Panc1 (cell line): ENCODE data around the gene KHDRBS1. TPM values are rescaled to one million over a fixed set of nuclear protein-coding genes. Genes with fewer than 3 reads are reported as not detected.
A peak's percentile ranks its signal among the peaks of the same experiment; 100 is the strongest.
"Not testable (repeated sequence)": the region's sequence is repeated elsewhere in the genome, so short reads cannot be mapped to it uniquely, and the experiment has no call there.

Experiments
- ATAC-seq: fragments of 200-7000 bp; cut with Tn5 transposase; 2 replicates; pipeline ENCODE4 v1.9.1; 2020; ENCODE audit warnings: mild to moderate bottlenecking, moderate library complexity
- BruUV-seq: library from RNA; stranded (reverse); fragments of 400-500 nt; replicated peaks from 2 replicates; lab custom pipeline; 2021; lab: Mats Ljungman, UMichigan
- CTCF ChIA-PET: fragments of 300-600 bp; sonication (Branson Sonifier 250); formaldehyde crosslinking; loops from one replicate; lab custom pipeline; 2022; ENCODE audit warnings: antibody characterized with exemption; lab: Charles Lee
- POLR2A ChIA-PET: fragments of 300-600 bp; sonication (Branson Sonifier 250); formaldehyde crosslinking; loops from one replicate; lab custom pipeline; 2022; ENCODE audit warnings: antibody characterized with exemption; lab: Charles Lee
- DNase-seq: peaks from one replicate; pipeline ENCODE4 v3.0.0-alpha.2; 2010; ENCODE audit warnings: low read depth, low spot score
- H3K27ac ChIP-seq: 2 replicates; pipeline ENCODE4 v1.5.1; 2011; ENCODE audit warnings: mild to moderate bottlenecking, low read length, inconsistent platforms
- H3K27me3 ChIP-seq: fragments of 200-500 bp; sonication (Bioruptor generic); 2 replicates; pipeline ENCODE4 v1.6.0; 2014; ENCODE audit warnings: low read length, inconsistent platforms; ENCODE audit not compliant: control insufficient read depth, insufficient read depth
- H3K36me3 ChIP-seq: fragments of 200-500 bp; sonication (Bioruptor generic); 2 replicates; pipeline ENCODE4 v1.5.1; 2014; ENCODE audit warnings: inconsistent platforms, mild to moderate bottlenecking, low read length, moderate library complexity; ENCODE audit not compliant: control insufficient read depth, insufficient read depth
- H3K4me1 ChIP-seq: 2 replicates; pipeline ENCODE4 v1.5.1; 2011; ENCODE audit warnings: inconsistent platforms, mild to moderate bottlenecking, low read length, moderate library complexity; ENCODE audit not compliant: control insufficient read depth, insufficient read depth
- H3K4me3 ChIP-seq, 2 experiments: 2 replicates each; pipeline ENCODE4 v1.5.1; 2011 to 2012; ENCODE audit warnings: low read depth in 2 of 2, low read length in 2 of 2, mild to moderate bottlenecking in 2 of 2, inconsistent platforms in 1 of 2, moderate library complexity in 1 of 2
- H3K9me3 ChIP-seq: fragments of 200-500 bp; sonication (Bioruptor generic); 2 replicates; pipeline ENCODE4 v1.5.1; 2014; ENCODE audit warnings: low read depth, mild to moderate bottlenecking, inconsistent platforms, low read length, moderate library complexity; ENCODE audit not compliant: control insufficient read depth, insufficient read depth
- CTCF ChIP-seq: fragments of 450-650 bp; IDR thresholded peaks from 2 replicates; pipeline ENCODE4 v1.5.1; 2017; ENCODE audit warnings: mild to moderate bottlenecking
- POLR2AphosphoS5 ChIP-seq: IDR thresholded peaks from 2 replicates; pipeline ENCODE4 v1.6.1; 2012; ENCODE audit warnings: mild to moderate bottlenecking, low read depth, low read length, moderate library complexity
- REST ChIP-seq, 2 experiments: IDR thresholded peaks; 2 replicates each; pipeline ENCODE4 v1.6.1; 2011 to 2012; ENCODE audit warnings: low read depth in 2 of 2, control low read depth in 1 of 2, low read length in 1 of 2, mild to moderate bottlenecking in 1 of 2, moderate library complexity in 1 of 2; ENCODE audit not compliant: insufficient read depth in 1 of 2
- SIN3A ChIP-seq: IDR thresholded peaks from 2 replicates; pipeline ENCODE4 v1.6.1; 2012; ENCODE audit warnings: low read depth, mild to moderate bottlenecking, low read length, moderate library complexity, borderline replicate concordance; ENCODE audit not compliant: insufficient read depth
- TCF7L2 ChIP-seq: IDR thresholded peaks from 2 replicates; pipeline ENCODE4 v1.6.1; 2011; ENCODE audit warnings: mild to moderate bottlenecking, low read depth, low read length, inconsistent platforms
- in situ Hi-C: cut with HindIII; loops from 2 replicates; pipeline ENCODE4 v1.10.0; 2016; ENCODE audit warnings: low sequenced_read_pairs, low pct_unique_long_range_greater_than_20kb
- intact Hi-C: fragments of 100-400 bp; cut with micrococcal nuclease; formaldehyde crosslinking; loops from one replicate; pipeline ENCODE4 v1.10.0; 2022; ENCODE audit not compliant: unreplicated experiment
- total RNA-seq: library from RNA; stranded (reverse); gene quantifications from one replicate; pipeline ENCODE4 v1.2.1, GENCODE V29; 2021; ENCODE audit not compliant: unreplicated experiment

The KHDRBS1 gene
- total RNA-seq, 1 experiment from 2014 or later: 163 TPM

DNA sequence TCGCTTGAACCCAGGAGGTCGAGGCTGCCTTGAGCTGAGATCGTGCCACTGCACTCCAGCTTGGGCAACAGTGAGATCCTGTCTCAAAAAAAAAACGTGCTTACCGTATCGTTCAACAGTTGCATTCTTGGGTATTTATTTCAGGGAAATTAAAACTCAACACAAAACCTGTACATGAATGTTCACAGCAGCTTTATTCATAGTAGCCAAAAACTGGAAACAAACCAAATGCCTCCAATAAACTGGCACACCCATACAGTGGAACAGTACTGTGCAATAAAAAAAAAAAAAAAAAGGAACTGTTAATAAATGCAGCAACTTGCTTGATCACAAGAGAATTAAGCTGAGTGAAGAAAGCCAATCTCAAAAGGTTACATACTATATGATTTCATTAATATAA lies 6.7 kb downstream of the KHDRBS1 start:
- Histone ChIP-seq H3K9me3 (no peaks in the 10 kb centered on the region), H3K36me3 (peaks cover 8% of the 10 kb centered on the region; the same call in 1 of the 2 replicates), H3K27ac (no peak overlapping the region), H3K4me1 (peaks cover 32% of the 10 kb centered on the region), H3K4me3 (no peak overlapping the region), H3K27me3 (no peaks in the 10 kb centered on the region)
- POLR2A ChIA-PET: interaction anchor here (0.6 kb wide), 1 partner anchor 16 kb away, joined by 8 read pairs; no protein-coding TSS in a partner anchor
- BruUV-seq: no TSS peak
- intact Hi-C loops: no loop called here
- no peak for TF ChIP-seq REST (IDR thresholded peaks at IDR 0.05; ENCODE audit: insufficient read depth in 1 of 2, low read depth in 2 of 2, low read length in 1 of 2)
- no peak for TF ChIP-seq CTCF
- TF ChIP-seq POLR2AphosphoS5: no peak
- no peak for TF ChIP-seq TCF7L2
- no peak for TF ChIP-seq SIN3A
- DNase-seq (no peak), ATAC-seq (no peak)
- in situ Hi-C loops: no loop called here
- CTCF ChIA-PET: interaction anchor here (0.6 kb wide), 1 partner anchor 20 kb away, joined by 5 read pairs; no protein-coding TSS in a partner anchor

DNA sequence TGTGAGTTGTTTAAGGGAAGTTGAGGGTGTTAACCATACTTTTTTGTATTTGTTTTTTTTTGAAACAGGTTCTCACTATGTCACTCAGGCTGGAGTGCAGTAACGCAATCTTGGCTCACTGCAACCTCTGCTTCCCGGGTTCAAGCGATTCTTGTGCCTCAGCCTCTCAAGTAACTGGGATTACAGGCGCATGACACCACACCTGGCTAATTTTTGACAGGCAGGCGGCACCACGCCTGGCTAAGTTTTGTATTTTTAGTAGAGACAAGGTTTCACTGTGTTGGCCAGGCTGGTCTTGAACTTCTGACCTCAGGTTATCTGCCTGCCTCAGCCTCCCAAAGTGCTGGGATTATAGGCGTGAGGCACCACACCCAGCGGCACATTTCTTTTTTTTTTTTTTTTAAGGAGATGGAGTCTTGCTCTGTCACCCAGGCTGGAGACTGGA lies 7.9 kb downstream of the KHDRBS1 start:
- POLR2A ChIA-PET, H3K27me3 ChIP-seq, intact Hi-C loops, H3K36me3 ChIP-seq, H3K9me3 ChIP-seq, ATAC-seq, BruUV-seq, in situ Hi-C loops, CTCF ChIA-PET, H3K4me3 ChIP-seq, H3K27ac ChIP-seq, DNase-seq: not testable (repeated sequence)
- H3K4me1 ChIP-seq: peaks cover 29% of the 10 kb centered on the region

GRCh38 chr1:32023351-32023750 lies 9.7 kb downstream of the KHDRBS1 start:
- Histone ChIP-seq H3K4me1 (peaks cover 26% of the 10 kb centered on the region), H3K27me3 (no peaks in the 10 kb centered on the region), H3K36me3 (peaks cover 4% of the 10 kb centered on the region; the same call in 1 of the 2 replicates), H3K4me3 (no peak overlapping the region), H3K9me3 (no peaks in the 10 kb centered on the region), H3K27ac (no peak overlapping the region)
- TF ChIP-seq TCF7L2 (no peak), REST (IDR thresholded peaks at IDR 0.05; ENCODE audit: insufficient read depth in 1 of 2, low read depth in 2 of 2, low read length in 1 of 2) (no peak), POLR2AphosphoS5 (no peak), CTCF (no peak), SIN3A (no peak)
- POLR2A ChIA-PET: interaction anchor here (1.5 kb wide), 1 partner anchor 7 kb away, joined by 6 read pairs; no protein-coding TSS in a partner anchor
- in situ Hi-C loops (no loop called here), intact Hi-C loops (no loop called here)
- ATAC-seq: no peak
- BruUV-seq: TSS peak; percentile 54
- no peak for DNase-seq
- CTCF ChIA-PET: interaction anchor here (0.7 kb wide), 3 partner anchors 10 to 274 kb away, joined by 3 to 5 read pairs (median 3); no protein-coding TSS in a partner anchor
